WERI-Rb-1 (cell line): ENCODE results near the gene ZNF317.

Source experiments
- DNase-seq: peaks from one replicate; pipeline ENCODE4 v3.0.0-alpha.2; 2020
- H3K27ac ChIP-seq: fragments of 250-450 bp; sonication (Bioruptor Pico); 2 replicates; pipeline ENCODE4 v1.5.1; 2020; ENCODE audit warnings: mild to moderate bottlenecking, moderate library complexity
- H3K27me3 ChIP-seq: fragments of 250-450 bp; sonication (Bioruptor Pico); 2 replicates; pipeline ENCODE4 v1.5.1; 2021; ENCODE audit warnings: mild to moderate bottlenecking, low read depth, moderate library complexity; ENCODE audit not compliant: insufficient read depth, severe bottlenecking
- H3K36me3 ChIP-seq: fragments of 250-450 bp; sonication (Bioruptor Pico); 2 replicates; pipeline ENCODE4 v1.5.1; 2020; ENCODE audit warnings: mild to moderate bottlenecking, moderate library complexity
- H3K4me3 ChIP-seq: 2 replicates; pipeline ENCODE4 v1.5.1; 2011; ENCODE audit warnings: low read depth, mild to moderate bottlenecking, control low read depth, low read length
- H3K9me3 ChIP-seq: fragments of 250-450 bp; sonication (Bioruptor Pico); 2 replicates; pipeline ENCODE4 v1.5.1; 2021; ENCODE audit warnings: mild to moderate bottlenecking, moderate library complexity; ENCODE audit not compliant: severe bottlenecking
- CTCF ChIP-seq: IDR thresholded peaks from 2 replicates; pipeline ENCODE4 v1.5.1; 2011; ENCODE audit warnings: low read depth, mild to moderate bottlenecking, control low read depth, inconsistent platforms, low read length

ZNF317 gene

GRCh38 chr19:9140159-9140874, at the start of gene ZNF317:
Gene ZNF317, plus strand, starts transcription at chr19:9140397. Its CDS starts 15,620 bp downstream, at chr19:9156017.
- Histone ChIP-seq H3K27ac (peak within 1 kb of the TSS; percentile 88), H3K9me3 (peaks cover 4% of the 10 kb centered on the region), H3K27me3 (peaks cover 8% of the 10 kb centered on the region), H3K4me3 (peak within 1 kb of the TSS; percentile 65), H3K36me3 (peaks cover 11% of the 10 kb centered on the region)
- TF ChIP-seq CTCF, result no peak
- peak; percentile 89 for DNase-seq

GRCh38 chr19:9107375-9107774, 32.8 kb upstream of the ZNF317 start, which contains the start of gene OR7G2:
Gene OR7G2, minus strand, starts transcription at chr19:9107475. Its CDS starts 4,232 bp downstream, at chr19:9103243.
- Histone ChIP-seq H3K27me3 (peaks cover 60% of the 10 kb centered on the region), H3K9me3 (no peaks in the 10 kb centered on the region), H3K27ac (no peak within 1 kb of the TSS), H3K4me3 (no peak within 1 kb of the TSS), H3K36me3 (no peaks in the 10 kb centered on the region)
- no peak for DNase-seq
- no peak for TF ChIP-seq CTCF

- DNase-seq, result no peak
- Histone ChIP-seq H3K9me3 (no peaks in the 10 kb centered on the region), H3K27me3 (peaks cover 56% of the 10 kb centered on the region), H3K4me3 (no peak overlapping the region), H3K27ac (no peak overlapping the region), H3K36me3 (no peaks in the 10 kb centered on the region)
- TF ChIP-seq CTCF, result no peak
These were observed 30.2 kb upstream of the ZNF317 start for GRCh38 chr19:9109959-9110358.

- H3K27ac ChIP-seq, result no peak within 1 kb of the TSS
- DNase-seq, result no peak
- peaks cover 54% of the 10 kb centered on the region for H3K27me3 ChIP-seq
- no peak within 1 kb of the TSS for H3K4me3 ChIP-seq
- no peaks in the 10 kb centered on the region for H3K36me3 ChIP-seq
- no peak for TF ChIP-seq CTCF
- H3K9me3 ChIP-seq, result no peaks in the 10 kb centered on the region
These were observed 24.8 kb upstream of the ZNF317 start, which contains the start of gene OR7G1 for GRCh38 chr19:9115307-9115813. Gene OR7G1, minus strand, starts transcription at chr19:9115763. Its CDS starts 0 bp downstream, at chr19:9115763.

GRCh38 chr19:9116547-9116946, 23.6 kb upstream of the ZNF317 start:
- Histone ChIP-seq H3K4me3 (no peak overlapping the region), H3K27ac (no peak overlapping the region), H3K9me3 (no peaks in the 10 kb centered on the region), H3K36me3 (no peaks in the 10 kb centered on the region), H3K27me3 (peaks cover 54% of the 10 kb centered on the region)
- TF ChIP-seq CTCF, result no peak
- no peak for DNase-seq
